Neutrophil (primary cell): ENCODE results near the gene PAK1.
A peak's percentile ranks its signal among the peaks of the same experiment; 100 is the strongest.

Experiments
- H3K27ac ChIP-seq: fragments of 200-600 bp; sonication (generic); 2 replicates; pipeline ENCODE4 v1.5.1; 2016; ENCODE audit warnings: mild to moderate bottlenecking, moderate library complexity
- H3K27me3 ChIP-seq: fragments of 200-600 bp; sonication (generic); 2 replicates; pipeline ENCODE4 v1.6.0; 2016; ENCODE audit warnings: mild to moderate bottlenecking
- H3K36me3 ChIP-seq: fragments of 200-600 bp; sonication (generic); 2 replicates; pipeline ENCODE4 v1.5.1; 2017
- H3K4me1 ChIP-seq, 2 experiments: fragments of 200-600 bp in 1 of 2; sonication (generic) in 1 of 2; 1 replicate in 1 of 2; 2 replicates in 1 of 2; pipeline versions ENCODE4 v1.5.1 to v1.6.1; 2013 to 2016; ENCODE audit warnings: low read depth in 1 of 2, low read length in 1 of 2, mild to moderate bottlenecking in 1 of 2, moderate library complexity in 1 of 2; ENCODE audit not compliant: control insufficient read depth in 1 of 2, insufficient read depth in 1 of 2
- H3K4me3 ChIP-seq, 2 experiments: fragments of 200-600 bp in 1 of 2; sonication (generic) in 1 of 2; 1 replicate in 1 of 2; 2 replicates in 1 of 2; pipeline ENCODE4 v1.5.1; 2013 to 2016; ENCODE audit warnings: low read depth in 1 of 2, low read length in 1 of 2, mild to moderate bottlenecking in 1 of 2, moderate library complexity in 1 of 2
- H3K9me3 ChIP-seq: fragments of 200-600 bp; sonication (generic); 2 replicates; pipeline ENCODE4 v1.5.1; 2016
- TF ChIP-seq, protein P1 (sequence below): fragments of 200-600 bp; sonication (generic); IDR thresholded peaks from 2 replicates; pipeline ENCODE4 v1.5.1; 2016; ENCODE audit warnings: antibody characterized with exemption

Gene PAK1

DNA sequence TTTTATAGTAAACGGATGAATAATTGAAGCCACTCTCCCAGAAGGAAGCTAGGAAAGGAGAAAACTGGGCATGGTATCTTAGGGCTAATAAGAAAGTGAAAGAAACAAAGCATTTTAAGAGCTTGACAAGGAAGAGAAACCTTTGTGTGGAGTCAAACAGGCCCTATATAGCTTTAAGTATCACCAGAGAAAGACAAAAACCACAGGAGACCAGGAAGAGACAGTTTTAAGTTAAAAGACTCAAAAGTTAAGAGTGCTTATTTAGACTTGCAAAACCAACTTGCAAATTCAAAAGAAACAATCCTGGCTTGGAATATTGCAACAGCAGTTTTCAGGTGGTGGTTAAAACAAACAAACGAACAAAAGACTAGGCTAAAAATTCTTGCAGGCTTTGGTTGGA, 3.4 kb downstream of the PAK1 start:
- H3K9me3 ChIP-seq, result no peaks in the 10 kb centered on the region
- peaks cover 20 to 51% of the 10 kb centered on the region in 2 experiments for H3K4me1 ChIP-seq
- no peaks in the 10 kb centered on the region for H3K36me3 ChIP-seq
- H3K27me3 ChIP-seq, result no peaks in the 10 kb centered on the region
- H3K4me3 ChIP-seq, result no peak overlapping the region
- TF ChIP-seq, protein P1, sequence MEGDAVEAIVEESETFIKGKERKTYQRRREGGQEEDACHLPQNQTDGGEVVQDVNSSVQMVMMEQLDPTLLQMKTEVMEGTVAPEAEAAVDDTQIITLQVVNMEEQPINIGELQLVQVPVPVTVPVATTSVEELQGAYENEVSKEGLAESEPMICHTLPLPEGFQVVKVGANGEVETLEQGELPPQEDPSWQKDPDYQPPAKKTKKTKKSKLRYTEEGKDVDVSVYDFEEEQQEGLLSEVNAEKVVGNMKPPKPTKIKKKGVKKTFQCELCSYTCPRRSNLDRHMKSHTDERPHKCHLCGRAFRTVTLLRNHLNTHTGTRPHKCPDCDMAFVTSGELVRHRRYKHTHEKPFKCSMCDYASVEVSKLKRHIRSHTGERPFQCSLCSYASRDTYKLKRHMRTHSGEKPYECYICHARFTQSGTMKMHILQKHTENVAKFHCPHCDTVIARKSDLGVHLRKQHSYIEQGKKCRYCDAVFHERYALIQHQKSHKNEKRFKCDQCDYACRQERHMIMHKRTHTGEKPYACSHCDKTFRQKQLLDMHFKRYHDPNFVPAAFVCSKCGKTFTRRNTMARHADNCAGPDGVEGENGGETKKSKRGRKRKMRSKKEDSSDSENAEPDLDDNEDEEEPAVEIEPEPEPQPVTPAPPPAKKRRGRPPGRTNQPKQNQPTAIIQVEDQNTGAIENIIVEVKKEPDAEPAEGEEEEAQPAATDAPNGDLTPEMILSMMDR, result no peak
- no peak overlapping the region for H3K27ac ChIP-seq

DNA sequence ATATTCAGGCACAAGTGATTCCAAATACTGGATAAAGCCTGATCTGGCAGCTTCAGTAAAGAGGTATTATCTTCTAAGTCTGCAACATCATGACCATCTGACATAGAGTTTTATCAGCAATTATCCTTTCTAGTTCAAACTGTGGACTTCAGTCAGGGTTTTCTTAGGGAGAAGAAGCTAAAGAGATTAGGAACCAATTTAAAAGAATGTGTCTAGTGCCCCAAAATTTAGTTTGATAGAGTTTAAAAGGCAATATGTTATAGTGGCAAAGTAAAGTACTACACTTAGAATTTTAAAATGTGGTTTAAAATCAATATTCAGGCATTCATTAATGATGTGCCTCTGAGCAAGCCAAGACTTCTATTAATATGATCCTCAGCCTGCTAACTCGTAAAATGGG, 5.4 kb downstream of the PAK1 start:
- TF ChIP-seq, protein P1, result no peak
- H3K36me3 ChIP-seq, result no peaks in the 10 kb centered on the region
- no peak overlapping the region for H3K27ac ChIP-seq
- no peaks in the 10 kb centered on the region for H3K27me3 ChIP-seq
- H3K4me1 ChIP-seq, result peaks cover 12 to 41% of the 10 kb centered on the region in 2 experiments
- no peak overlapping the region for H3K4me3 ChIP-seq
- H3K9me3 ChIP-seq, result no peaks in the 10 kb centered on the region

DNA sequence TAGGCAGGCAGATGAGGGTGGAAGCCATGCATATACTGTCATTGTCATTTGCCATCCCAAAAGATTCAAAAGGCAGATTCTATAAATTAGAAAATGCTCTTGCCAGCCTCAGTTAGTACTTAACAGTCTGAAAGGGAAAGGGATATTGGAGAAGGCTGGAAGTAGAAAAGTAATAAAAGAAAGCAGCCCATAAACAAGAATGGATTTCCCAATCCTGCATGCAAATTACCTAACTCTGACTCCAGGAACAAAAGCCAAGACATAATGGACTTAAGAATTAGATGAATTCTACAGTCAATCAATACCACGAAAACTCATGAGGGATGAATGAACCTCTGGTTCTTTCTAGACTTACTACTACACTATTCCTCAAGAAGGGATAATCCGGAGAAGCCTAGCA, 5.9 kb downstream of the PAK1 start:
- no peak overlapping the region for H3K4me3 ChIP-seq
- H3K27me3 ChIP-seq, result no peaks in the 10 kb centered on the region
- no peaks in the 10 kb centered on the region for H3K36me3 ChIP-seq
- TF ChIP-seq, protein P1, result no peak
- H3K9me3 ChIP-seq, result no peaks in the 10 kb centered on the region
- no peak overlapping the region for H3K27ac ChIP-seq
- peaks cover 14 to 44% of the 10 kb centered on the region in 2 experiments for H3K4me1 ChIP-seq

DNA sequence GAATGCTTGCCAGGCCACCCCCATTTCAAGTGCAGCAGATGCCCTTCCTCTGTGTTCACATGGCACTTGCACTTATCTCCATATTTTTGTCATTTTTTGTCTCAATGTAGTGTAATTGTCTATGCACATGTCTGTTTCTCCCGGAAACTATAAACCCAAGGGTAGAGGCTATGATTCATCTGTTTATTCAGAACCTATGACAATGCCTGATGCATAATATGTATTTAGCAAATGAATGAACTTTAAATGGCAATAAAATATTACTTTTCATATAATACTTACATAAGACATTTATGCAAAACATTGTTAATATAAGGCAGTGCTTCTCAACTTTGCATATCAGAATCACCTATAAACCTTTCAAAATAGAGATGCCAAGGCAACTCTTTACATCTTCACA, 6.7 kb downstream of the PAK1 start:
- TF ChIP-seq, protein P1, result no peak
- H3K9me3 ChIP-seq, result no peaks in the 10 kb centered on the region
- H3K4me3 ChIP-seq, result no peak overlapping the region
- H3K36me3 ChIP-seq, result no peaks in the 10 kb centered on the region
- no peak overlapping the region for H3K27ac ChIP-seq
- H3K27me3 ChIP-seq, result no peaks in the 10 kb centered on the region
- peaks cover 6 to 36% of the 10 kb centered on the region in 2 experiments for H3K4me1 ChIP-seq

DNA sequence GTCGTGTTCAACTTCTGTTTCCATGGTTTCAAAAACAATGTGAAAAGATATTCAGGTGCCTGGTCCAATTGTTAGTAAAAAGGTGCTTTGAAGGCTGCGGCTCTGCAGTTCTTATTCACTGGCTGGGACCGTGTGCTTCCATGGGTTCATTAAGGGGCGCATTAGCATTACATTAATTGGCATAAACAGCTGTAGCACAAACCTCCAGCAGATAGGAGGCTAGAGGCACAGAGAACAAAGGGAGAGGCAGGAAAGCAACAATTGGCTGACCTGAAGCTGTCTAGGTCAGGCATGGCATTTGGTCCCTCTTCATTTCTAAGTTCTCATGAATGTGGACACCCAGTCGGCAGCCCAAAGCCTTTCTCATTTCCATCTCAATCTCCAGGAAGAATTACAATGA, 16.6 kb downstream of the PAK1 start:
- H3K36me3 ChIP-seq, result no peaks in the 10 kb centered on the region
- H3K4me3 ChIP-seq, result no peak overlapping the region
- peaks cover 27 to 31% of the 10 kb centered on the region in 2 experiments for H3K4me1 ChIP-seq
- no peaks in the 10 kb centered on the region for H3K27me3 ChIP-seq
- peak overlapping the region; percentile 68 for H3K27ac ChIP-seq
- TF ChIP-seq, protein P1, result no peak
- no peaks in the 10 kb centered on the region for H3K9me3 ChIP-seq

DNA sequence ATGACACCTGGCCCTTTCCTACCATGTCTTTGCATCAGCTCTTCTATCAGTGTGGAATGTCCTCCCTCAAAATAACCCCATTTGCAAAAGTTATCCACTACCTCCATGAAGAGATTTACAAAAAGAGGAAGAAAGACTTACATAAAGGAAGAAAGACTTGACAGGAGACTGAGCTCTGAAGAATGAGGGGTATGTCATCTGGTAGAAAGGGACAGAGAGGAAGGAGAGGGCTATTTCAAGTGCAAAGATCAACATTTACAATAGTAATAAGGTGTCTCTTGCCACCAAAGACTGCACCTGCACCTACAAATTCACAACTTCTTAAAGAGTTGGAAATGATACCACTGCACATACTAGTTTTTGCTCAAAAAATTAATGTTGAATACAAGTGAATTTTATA, 18.2 kb downstream of the PAK1 start:
- Histone ChIP-seq H3K27me3 (no peaks in the 10 kb centered on the region), H3K4me1 (peaks cover 34 to 38% of the 10 kb centered on the region in 2 experiments), H3K27ac (peak overlapping the region; percentile 68), H3K9me3 (no peaks in the 10 kb centered on the region), H3K36me3 (no peaks in the 10 kb centered on the region), H3K4me3 (peak overlapping the region in 1 of 2 experiments; percentile 1)
- TF ChIP-seq, protein P1, result no peak
